GM21737 (cell line): Measurements from ENCODE around the gene P2RY12.

Experiments
- ATAC-seq: cut with Tn5 transposase; IDR thresholded peaks from one replicate; pipeline ENCODE4 v1.9.1; 2021; ENCODE audit warnings: mild to moderate bottlenecking, moderate library complexity; ENCODE audit not compliant: unreplicated experiment

Gene P2RY12

DNA sequence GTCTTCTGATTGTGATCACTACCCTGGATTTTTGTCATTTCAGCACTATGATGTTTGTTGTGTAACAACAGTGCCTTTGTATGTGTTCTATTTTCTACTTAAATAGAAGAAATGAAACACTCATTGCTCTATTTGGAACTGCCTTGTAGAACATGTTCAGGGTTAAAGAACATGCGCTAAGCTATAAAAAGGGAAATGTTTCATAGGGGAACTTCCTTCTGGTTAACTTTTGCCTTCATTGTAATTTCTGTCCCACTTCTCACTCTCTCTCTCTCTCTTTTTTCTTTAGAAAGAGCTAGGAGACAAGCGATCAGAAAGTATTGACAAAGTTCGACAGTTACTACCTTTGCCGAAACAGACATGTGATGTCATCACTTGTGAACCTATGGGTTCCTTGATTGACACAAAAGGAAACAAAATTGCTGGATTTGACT lies at the start of gene P2RY12:
TSS of gene P2RY12 (minus strand) at position 13 of the 434 bp plus-strand sequence. CDS start 45,908 bp downstream, outside the sequence.
- ATAC-seq = peak; percentile 34

DNA sequence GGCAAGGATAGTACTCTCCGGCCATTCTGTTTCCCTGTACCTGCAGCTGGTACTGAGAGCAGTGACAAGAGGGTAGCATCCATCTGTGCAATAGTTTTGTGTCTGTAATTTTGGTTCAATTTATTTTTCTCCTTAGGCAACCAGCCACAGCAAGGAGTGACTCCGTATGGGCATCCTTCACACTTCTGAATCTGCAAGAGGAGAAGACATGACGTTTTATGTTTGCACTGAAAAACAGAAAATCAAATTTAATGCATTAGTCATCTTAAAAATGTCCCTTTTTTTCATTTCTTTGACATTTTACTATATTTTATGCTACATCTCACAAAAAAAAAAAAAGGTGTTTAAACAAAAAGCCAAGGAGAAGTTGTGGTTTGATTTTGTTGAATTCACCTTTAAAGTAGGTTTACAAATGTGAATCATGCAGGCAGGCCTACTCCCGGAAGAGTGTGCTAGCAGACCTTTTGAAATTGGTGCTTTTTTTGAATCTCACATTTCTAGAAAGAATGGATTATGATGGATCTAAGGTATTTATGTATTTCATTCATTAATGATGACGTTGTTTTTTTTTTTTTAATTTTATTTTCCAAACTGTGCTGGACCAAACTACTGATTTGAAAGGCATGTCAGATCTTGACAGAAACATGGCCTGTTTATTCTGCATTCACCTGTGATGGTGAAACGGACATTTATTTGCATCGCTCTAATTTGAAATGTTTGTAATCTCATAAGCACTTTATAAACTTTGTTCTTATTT lies 48.2 kb upstream of the P2RY12 start:
- no peak for ATAC-seq

DNA sequence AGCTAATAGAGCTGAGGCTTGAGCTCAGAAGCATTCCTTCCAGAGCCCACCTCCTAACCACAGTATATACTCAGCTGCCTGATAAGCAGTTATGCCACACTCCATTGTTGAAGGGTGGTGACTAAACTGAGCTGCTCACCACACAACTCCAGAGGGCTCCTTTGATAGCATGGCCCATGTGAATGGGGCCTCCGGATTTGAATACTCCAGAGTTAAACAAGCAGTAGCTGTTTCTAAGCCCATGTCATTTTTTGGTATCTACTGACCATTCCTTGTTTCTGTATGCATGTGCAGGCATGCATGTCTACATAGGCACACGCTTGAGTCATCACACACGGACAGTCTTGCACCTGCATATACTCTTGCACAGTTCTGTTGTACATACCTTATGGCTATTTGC lies 47.4 kb upstream of the P2RY12 start:
- ATAC-seq = no peak

DNA sequence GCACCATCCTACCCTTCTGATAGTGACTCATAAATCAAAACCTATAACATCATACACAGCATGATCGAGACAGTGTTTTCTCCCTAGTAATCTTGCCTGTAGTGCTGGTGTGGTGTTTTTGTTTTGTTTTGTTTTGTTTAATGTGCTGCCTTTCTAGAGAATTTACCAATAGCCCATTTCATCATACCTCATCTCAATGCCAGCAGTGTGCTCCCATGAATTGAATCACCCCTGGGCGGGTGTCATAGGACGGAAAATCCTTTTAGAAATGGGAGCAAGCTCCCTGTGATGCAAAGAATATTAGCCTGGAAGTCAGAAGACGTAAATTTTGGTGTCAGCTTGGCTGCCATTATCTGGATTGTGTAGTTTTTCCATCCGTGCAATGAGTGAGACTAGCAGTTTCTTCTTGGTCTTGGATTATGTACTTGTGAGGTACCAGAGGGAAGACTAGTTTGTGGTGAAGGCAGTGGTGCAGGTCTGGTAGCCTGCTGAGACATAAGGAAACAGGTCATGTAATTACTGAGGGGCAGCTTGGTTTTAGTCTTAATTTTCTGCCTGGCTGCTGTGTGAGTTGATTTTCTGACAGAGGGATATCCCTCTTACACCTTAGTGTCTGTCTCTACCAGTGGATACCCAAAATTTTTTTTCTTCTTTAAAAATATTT lies 46.4 kb upstream of the P2RY12 start:
- no peak for ATAC-seq

DNA sequence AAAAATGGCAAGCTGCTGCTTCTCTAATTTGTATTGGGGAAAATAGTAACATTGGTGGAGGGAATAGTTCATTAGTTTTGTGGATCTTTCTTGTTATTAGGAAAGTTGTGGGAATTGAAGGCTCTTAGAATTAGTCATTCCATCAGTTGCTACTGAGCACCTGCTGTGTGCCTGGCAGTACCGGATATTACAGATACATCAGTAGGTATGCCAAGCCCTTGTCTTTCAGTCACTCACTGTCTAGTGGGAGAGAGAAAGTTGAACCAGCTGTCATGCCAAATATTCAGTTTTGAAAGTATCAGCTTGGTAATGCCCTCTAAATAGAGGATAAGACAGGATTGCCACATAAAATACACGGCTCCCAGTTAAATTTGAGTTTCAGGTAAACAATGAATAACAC lies 43.8 kb upstream of the P2RY12 start:
- ATAC-seq = no peak

DNA sequence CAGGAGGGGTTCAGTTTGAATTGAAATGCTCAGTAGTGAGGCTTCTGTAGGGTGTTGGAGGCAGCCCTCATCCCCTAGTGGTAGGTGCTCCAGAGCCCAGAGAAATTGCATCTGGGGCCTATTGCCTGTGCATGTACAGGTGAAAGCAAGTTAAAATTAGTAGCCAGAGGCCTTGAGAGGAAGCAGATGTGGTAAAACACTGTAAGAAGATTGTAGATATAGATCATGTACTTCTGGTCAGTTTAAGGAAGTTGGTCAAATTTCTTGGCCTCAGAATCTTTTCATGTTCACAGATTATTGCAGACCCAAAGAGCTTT lies 41.7 kb upstream of the P2RY12 start:
- ATAC-seq = no peak

DNA sequence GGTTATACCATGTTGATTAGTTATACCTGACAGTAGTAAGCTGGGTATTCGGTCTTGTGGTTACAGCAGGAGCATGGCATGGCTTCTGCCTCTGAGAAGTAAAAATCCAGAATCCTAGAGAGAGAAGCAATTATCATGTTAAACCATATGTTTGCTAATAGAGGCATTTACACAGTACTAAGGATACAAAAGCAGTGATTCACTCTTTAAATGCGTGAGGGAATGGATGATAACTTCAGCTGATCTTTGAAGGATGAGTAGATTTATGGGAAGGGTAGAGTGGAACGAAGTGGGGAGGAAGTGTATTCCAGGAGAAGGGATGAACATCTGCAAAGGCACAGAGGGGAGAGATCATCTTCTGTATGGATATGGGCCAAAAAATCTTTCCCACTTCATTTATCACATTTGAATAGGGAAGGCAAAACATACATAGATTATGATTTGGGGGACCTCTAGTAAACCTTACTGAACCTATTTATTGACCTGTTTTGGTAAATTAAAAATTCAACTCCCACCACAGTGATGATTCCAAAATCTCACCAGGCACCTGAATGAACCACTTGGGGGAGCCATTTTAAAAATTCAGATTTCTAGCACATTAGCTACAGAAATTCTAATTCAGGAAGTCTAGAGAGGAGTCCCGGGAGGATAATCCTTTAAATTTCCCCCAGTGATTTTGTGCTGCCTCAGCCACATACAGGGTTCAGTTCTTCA lies 41.2 kb upstream of the P2RY12 start:
- ATAC-seq = no peak

DNA sequence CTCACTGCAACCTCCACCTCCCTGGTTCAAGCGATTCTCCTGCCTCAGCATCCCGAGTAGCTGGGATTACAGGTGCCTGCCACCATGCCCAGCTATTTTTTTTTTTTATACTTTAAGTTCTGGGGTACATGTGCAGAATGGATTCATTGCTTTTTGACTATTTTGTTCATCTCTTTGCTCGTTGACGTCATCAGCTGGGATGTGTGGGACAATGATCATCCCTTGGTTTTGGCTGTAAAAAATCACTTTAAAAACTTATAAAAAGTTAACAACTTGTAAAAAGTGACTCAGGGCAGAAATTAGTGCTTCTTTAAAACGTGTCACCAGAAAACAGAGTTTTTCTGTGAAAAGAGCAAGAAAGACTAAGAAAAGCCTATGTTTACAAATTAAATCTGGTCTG lies 38.5 kb upstream of the P2RY12 start:
- no peak for ATAC-seq

DNA sequence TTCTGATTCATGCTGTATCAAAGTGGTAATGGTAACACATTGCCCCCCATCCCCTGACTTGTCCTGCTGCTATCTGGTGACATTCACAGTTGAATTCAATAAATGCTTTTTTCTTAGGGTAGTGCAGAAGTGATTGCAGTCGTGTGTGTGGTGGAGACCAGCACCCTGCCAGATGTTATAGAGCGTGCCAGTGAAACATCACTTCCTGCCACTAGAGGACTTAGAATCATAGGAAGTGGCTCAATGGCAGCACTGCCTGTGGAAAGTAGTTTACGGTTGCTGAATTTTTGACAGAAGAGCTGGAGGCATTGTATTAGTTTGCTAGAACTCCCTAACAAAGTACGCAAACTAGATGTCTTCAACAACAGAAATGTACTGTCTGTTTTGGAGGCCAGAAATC lies 37.4 kb upstream of the P2RY12 start:
- no peak for ATAC-seq

DNA sequence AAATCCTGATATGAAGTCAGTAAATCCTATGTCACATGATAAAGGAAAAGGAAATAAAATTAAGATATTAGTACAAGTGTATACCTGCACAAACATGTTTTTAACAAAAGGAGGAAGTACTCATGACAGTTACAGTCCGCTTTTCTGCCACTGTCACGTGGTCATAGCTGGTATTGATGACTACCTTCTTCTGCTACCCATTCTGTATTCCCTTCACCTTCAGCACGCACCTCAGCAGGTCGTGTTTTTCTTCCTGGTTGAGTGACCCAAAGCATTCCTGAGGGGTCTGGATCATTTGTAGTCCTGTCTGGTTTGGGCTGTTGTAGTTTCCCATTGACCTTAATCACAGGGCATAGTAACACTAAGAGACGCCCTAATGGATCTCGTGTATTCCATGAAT lies 35.3 kb upstream of the P2RY12 start:
- ATAC-seq = no peak

DNA sequence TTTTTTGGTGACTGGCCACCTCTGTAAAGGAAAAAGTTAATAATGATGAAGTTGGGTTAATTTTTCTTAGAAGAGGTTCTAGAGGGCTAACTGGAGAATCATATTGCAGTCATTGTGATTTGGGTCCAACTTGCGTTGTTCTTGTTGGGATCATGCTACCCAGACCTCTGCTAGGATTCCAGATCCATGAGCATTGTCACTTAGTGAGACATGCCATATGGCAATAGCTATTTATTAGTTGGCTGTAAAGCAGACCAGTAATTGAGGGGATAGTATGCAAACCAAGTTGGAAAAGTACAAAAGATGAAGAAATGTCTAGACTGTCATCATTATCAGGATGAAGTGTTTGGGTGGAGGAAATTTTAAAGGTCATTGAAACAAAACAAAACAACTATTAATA lies 30.7 kb upstream of the P2RY12 start:
- no peak for ATAC-seq

DNA sequence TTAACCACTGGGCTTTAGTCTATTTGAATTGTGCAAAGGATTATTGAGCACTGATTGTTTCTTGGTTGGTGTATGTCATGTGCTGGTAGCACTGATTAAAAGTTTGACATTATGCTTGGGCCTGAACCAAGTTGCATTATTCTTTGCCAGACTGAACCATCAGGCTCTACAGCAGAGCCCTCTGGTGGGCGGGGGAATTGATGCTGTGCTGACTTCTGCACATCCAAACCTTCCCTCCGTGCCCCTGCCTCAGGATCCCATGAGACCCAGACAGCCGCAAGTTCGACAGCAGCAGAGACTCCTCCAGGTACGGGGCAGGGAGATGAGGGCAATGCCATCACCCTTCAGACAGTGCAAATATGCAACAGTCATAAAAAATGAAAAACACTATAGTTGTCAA lies 28.4 kb upstream of the P2RY12 start:
- no peak for ATAC-seq

DNA sequence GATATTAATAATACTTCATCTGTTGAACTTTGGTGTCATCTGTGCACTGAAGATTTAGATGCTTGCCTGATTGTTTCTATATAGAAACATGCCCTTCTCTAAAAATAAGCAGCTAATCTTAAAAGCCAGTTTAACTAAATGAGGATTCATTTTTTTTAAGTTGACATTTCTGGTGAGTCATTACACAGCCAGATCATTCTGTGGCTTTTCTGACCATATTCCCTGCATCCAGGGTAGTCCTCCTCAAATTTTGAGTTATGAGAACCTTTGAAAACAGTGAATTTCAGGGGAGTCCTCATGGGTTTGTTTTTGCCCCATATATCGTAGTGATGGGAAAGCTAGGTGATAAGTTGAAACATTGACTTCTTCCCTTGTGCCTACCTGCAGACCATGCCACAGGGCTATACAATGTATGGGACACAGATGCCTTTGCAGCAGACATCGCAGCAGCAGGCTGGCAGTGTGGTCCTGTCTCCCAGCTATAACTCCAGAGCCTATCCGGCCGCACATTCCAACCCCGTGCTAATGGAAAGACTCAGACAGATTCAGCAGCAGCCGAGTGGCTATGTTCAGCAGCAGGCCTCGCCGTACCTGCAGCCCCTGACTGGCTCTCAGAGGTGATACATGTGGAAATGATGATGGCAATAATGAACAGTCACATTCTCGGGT lies 26.5 kb upstream of the P2RY12 start:
- ATAC-seq = no peak

DNA sequence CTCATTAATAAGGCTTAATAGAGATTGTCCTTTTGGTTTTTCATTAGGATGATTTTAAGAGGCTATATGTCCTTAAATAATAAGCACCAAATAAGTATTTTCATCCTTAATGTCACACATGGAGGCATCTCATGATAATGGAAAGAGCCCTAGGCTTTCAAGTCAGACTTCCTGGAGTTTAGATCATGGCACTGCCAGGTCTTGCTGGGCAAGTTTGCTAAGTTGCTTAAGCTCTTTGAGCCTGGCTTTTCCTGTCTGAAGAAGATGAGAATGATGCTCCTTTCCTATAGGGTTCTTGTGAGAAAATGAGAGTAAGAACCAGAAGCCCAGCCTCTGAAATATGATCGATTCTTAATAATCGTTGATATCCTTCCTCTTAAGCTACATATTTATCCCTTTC lies 23.4 kb upstream of the P2RY12 start:
- no peak for ATAC-seq

DNA sequence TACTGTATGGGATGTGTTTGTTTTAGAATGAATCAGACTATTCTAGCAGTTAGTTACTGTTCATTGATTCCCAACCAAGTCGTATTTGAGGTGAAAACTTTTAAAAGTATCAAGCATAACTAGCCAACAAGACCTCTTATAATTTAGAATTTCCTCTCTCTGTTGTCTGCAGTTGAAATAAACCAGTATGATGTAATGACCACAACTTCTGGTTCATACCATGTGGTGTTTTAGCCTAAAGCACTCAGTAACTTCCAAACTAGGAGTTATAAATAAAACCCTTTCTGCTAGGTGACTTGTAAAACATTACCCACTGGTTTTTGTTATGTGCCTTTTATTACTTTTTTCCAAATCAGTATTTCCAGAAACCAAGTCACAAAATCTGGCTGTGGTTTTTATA lies 19.8 kb upstream of the P2RY12 start:
- peak; percentile 72 for ATAC-seq

DNA sequence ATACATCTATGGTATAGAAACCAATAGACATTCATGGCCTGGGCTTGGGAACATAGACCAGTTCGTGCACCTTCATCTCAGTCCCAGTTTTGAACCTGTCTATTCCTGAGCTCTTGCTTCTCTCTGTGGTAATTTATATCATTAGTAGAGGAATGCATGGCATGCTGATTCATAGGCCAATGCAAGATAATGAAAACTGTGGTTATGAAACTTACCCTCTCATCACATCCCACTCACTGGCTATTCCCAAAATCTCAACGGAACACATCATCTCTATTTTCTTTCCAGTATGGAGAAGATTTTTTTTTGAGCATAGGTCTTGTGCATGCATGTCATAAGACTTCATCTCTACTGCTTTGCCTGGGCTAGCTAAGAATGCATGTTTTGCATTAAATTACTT lies 18.7 kb upstream of the P2RY12 start:
- ATAC-seq = no peak

DNA sequence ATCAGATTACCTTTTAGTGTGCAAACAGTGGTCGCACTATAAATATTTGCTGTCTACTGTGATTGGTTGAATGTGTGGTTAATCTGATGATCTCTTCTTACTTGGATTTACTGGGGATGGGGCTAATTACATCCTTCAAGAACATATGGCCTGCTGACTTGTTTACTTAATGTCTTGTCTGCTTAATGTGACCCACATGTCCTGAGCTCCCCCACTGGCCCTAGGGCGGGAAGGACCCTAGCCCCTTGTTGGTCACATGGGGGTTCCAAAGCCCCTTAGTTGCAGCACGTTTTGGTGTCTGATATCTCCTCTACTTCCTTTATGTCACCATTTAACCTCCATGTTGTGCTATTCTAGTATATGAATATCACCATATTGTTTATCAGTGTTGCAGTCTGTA lies 17.8 kb upstream of the P2RY12 start:
- no peak for ATAC-seq

DNA sequence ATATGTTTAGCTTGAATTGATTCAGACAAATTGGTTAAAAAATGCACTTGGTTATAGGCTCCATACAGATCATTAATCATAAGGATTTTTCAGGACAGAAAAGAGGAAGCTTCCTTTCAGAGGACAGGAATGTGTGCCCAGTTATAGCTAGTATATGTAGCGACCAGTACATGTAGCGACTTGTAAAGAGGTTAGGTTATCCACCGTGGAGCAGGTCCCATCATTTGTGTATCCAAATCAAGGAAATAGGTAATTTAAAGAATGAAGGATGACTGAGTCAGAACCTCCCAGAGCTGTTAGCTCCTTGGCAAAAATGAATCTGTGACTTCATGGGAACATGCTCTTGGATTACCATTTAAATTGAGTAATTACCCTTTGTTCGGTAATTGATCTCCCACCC lies 15.8 kb upstream of the P2RY12 start:
- no peak for ATAC-seq

DNA sequence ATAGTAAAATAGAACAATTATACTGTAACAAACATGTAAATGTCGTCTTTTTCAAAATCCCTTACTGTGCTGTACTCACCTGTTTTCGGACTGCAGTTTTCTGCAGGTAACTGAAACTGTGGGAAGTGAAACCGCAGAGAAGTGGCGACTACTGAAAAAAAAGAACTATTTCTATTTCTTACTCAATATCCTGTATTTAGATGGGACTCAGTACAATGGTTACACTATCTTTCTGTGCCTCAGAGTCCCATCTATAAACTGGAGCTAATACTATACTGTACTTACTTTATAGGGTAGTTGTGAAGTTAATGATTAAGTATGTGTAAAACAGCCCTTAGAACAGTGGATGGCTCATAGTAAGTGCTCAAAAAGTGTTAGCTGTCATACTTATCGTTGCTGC lies 14.3 kb upstream of the P2RY12 start:
- no peak for ATAC-seq

DNA sequence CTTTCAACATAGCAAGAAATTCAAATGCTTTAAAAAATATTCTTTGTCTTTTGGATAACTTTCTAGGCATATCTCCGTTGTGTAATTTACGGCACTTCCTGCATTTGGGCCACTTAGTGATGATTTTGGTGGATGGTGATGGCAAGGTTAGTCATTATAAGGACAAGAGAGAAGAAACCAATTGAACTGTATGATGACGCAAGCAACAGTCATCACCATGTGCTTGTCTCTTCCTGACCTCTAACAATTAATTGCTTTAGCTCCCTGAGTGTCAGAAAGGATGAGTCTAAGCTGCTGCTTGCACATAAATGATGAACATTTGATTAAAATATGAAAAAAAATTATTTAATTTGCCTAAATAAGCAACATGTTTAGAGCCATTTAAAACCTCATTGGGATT lies 11.3 kb upstream of the P2RY12 start:
- ATAC-seq = no peak

DNA sequence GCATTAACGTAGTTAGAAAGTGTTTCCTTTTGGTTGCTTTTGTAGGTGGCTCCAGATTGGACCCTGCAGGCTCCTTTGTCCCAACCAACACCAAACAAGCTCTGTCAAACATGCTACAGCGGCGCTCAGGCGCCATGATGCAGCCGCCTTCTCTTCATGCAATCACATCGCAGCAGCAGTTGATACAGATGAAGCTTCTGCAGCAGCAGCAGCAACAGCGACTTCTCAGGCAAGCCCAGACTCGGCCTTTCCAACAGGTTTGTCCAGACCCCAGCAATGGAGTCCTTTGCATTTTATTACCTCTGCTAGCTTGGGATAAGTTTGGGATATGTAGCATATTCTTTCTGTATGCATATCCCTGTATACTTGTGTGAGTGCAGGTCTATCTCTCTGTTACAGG lies 10.1 kb upstream of the P2RY12 start:
- no peak for ATAC-seq

DNA sequence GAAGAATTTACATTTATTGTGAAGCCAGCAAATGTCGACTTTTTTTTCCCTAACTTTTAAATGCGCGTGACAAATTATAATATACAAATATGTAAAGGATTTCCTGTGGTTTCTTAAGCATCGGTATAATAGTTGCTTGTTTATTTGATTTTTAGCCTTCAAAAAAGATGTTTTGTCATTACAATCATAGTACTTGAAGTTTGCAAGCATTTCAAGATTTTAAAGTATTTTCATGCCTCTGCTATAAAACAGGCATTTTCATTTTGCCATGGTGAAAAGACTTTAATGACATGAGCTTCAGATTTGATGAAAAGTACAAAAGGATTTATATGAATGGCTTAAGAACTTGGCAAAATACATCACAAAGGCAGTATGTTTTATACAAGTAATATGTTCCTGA lies 9.4 kb upstream of the P2RY12 start:
- no peak for ATAC-seq
